H1 (cell line): Measurements from ENCODE around the gene NAP1L1. TPM values are rescaled to one million over a fixed set of nuclear protein-coding genes. Genes with fewer than 3 reads are reported as not detected.

Experiments used
- CTCF ChIA-PET: fragments of 300-600 bp; sonication (Branson Sonifier 250); formaldehyde crosslinking; loops from one replicate; lab custom pipeline; 2021; ENCODE audit not compliant: partially characterized antibody; lab: Charles Lee
- POLR2A ChIA-PET: fragments of 300-600 bp; sonication (Branson Sonifier 250); formaldehyde crosslinking; loops from one replicate; lab custom pipeline; 2021; ENCODE audit warnings: inconsistent platforms; ENCODE audit not compliant: partially characterized antibody; lab: Charles Lee
- DNase-seq, 2 experiments: peaks; one replicate each; pipeline versions ENCODE4 v3.0.0 to v3.0.0-alpha.2; 2010 to 2022; ENCODE audit warnings: low spot score in 2 of 2, low read depth in 1 of 2, mixed read lengths in 1 of 2
- FAIRE-seq: peaks from 2 replicates; lab custom pipeline; 2011; peaks lifted over from hg19 to GRCh38; lab: Jason Lieb, UNC
- H2AFZ ChIP-seq: 2 replicates; pipeline ENCODE4 v1.8.1; 2012; ENCODE audit warnings: low read length, inconsistent platforms
- H2AK5ac ChIP-seq: 2 replicates; pipeline ENCODE4 v1.6.1; 2013; ENCODE audit warnings: low read depth, low read length
- H2BK120ac ChIP-seq: replicated peaks from 2 replicates; pipeline ENCODE3; 2013; ENCODE audit warnings: low read depth, low read length, inconsistent platforms
- H2BK12ac ChIP-seq: 2 replicates; pipeline ENCODE4 v1.6.1; 2013; ENCODE audit warnings: low read depth, low read length
- H2BK15ac ChIP-seq: 2 replicates; pipeline ENCODE4 v1.6.1; 2013; ENCODE audit warnings: low read length
- H2BK20ac ChIP-seq: 2 replicates; pipeline ENCODE4 v1.6.1; 2013; ENCODE audit warnings: low read length
- H2BK5ac ChIP-seq: 2 replicates; pipeline ENCODE4 v1.6.1; 2013; ENCODE audit warnings: low read depth, low read length
- H3K14ac ChIP-seq: 2 replicates; pipeline ENCODE4 v1.6.1; 2013; ENCODE audit warnings: inconsistent platforms; ENCODE audit not compliant: insufficient read length
- H3K18ac ChIP-seq: 2 replicates; pipeline ENCODE4 v1.6.1; 2013; ENCODE audit warnings: low read length; ENCODE audit errors: extremely low read depth
- H3K23ac ChIP-seq: 2 replicates; pipeline ENCODE4 v1.6.1; 2013; ENCODE audit warnings: inconsistent platforms; ENCODE audit not compliant: insufficient read length
- H3K23me2 ChIP-seq: 2 replicates; pipeline ENCODE4 v1.6.1; 2013; ENCODE audit warnings: low read depth, low read length
- H3K27ac ChIP-seq: 2 replicates; pipeline ENCODE4 v1.6.1; 2011; ENCODE audit warnings: low read depth, low read length, inconsistent platforms
- H3K27me3 ChIP-seq, 4 experiments: replicated peaks in 1 of 4; 1 replicate in 1 of 4; 2 replicates in 3 of 4; pipeline versions ENCODE4 v1.6.1 to v1.8.1; 2011 to 2013; ENCODE audit warnings: low read length in 3 of 4, mild to moderate bottlenecking in 3 of 4, inconsistent platforms in 2 of 4, mixed read lengths in 2 of 4, moderate library complexity in 1 of 4; ENCODE audit not compliant: control insufficient read depth in 3 of 4, insufficient read depth in 3 of 4; ENCODE audit errors: extremely low read depth in 1 of 4
- H3K36me3 ChIP-seq, 4 experiments: 2 replicates each; pipeline versions ENCODE4 v1.6.1 to v1.8.1; 2011 to 2013; ENCODE audit warnings: mild to moderate bottlenecking in 4 of 4, low read length in 3 of 4, moderate library complexity in 2 of 4, control low read depth in 1 of 4, inconsistent platforms in 1 of 4; ENCODE audit not compliant: insufficient read depth in 4 of 4, control insufficient read depth in 2 of 4
- H3K4ac ChIP-seq: replicated peaks from 2 replicates; pipeline ENCODE3; 2013; ENCODE audit warnings: low read length, low read depth, mixed read lengths, inconsistent platforms; ENCODE audit not compliant: insufficient read length
- H3K4me1 ChIP-seq, 4 experiments: replicated peaks in 1 of 4; 1 replicate in 1 of 4; 2 replicates in 3 of 4; pipeline versions ENCODE4 v1.6.1 to v1.8.1; 2011 to 2013; ENCODE audit warnings: low read length in 3 of 4, inconsistent platforms in 2 of 4, mixed read lengths in 1 of 4; ENCODE audit not compliant: insufficient read depth in 4 of 4, control insufficient read depth in 3 of 4
- H3K4me2 ChIP-seq, 2 experiments: 2 replicates each; pipeline versions ENCODE4 v1.6.1 to v1.8.1; 2011 to 2013; ENCODE audit warnings: low read depth in 2 of 2, low read length in 2 of 2, control low read depth in 1 of 2, inconsistent platforms in 1 of 2, mild to moderate bottlenecking in 1 of 2; ENCODE audit not compliant: insufficient read depth in 1 of 2
- H3K4me3 ChIP-seq, 4 experiments: fragments of 200-600, 300-600 bp in 1 of 4; sonication (generic), shearing (Covaris generic), sonication (Bioruptor Twin) in 1 of 4; 2 replicates each; pipeline versions ENCODE4 v1.5.1 to v1.8.1; 2011 to 2016; ENCODE audit warnings: low read length in 4 of 4, low read depth in 3 of 4, control low read depth in 2 of 4, inconsistent platforms in 2 of 4, mild to moderate bottlenecking in 2 of 4, mixed read lengths in 1 of 4, moderate library complexity in 1 of 4; ENCODE audit not compliant: insufficient read depth in 2 of 4; ENCODE audit errors: extremely low read depth in 1 of 4
- H3K56ac ChIP-seq: replicated peaks from 2 replicates; pipeline ENCODE3; 2013; ENCODE audit warnings: low read depth, mild to moderate bottlenecking, mixed read lengths, low read length, inconsistent platforms; ENCODE audit not compliant: insufficient read length
- H3K79me1 ChIP-seq: 2 replicates; pipeline ENCODE4 v1.6.1; 2013; ENCODE audit warnings: low read depth, low read length, control low read depth
- H3K79me2 ChIP-seq, 2 experiments: 2 replicates each; pipeline versions ENCODE4 v1.6.1 to v1.8.1; 2012 to 2013; ENCODE audit warnings: low read length in 2 of 2, mild to moderate bottlenecking in 2 of 2, inconsistent platforms in 1 of 2; ENCODE audit not compliant: insufficient read depth in 2 of 2, control insufficient read depth in 1 of 2
- H3K9ac ChIP-seq, 4 experiments: replicated peaks in 1 of 4; 1 replicate in 1 of 4; 2 replicates in 3 of 4; pipeline versions ENCODE4 v1.6.1 to v1.8.1; 2011 to 2013; ENCODE audit warnings: low read depth in 3 of 4, low read length in 3 of 4, control low read depth in 2 of 4, mild to moderate bottlenecking in 2 of 4, moderate library complexity in 2 of 4, inconsistent platforms in 1 of 4; ENCODE audit errors: extremely low read depth in 1 of 4
- H3K9me3 ChIP-seq, 2 experiments: 2 replicates each; pipeline versions ENCODE4 v1.6.1 to v1.8.1; 2012 to 2013; ENCODE audit warnings: mild to moderate bottlenecking in 2 of 2, moderate library complexity in 2 of 2, control low read depth in 1 of 2, inconsistent platforms in 1 of 2, low read depth in 1 of 2, low read length in 1 of 2, mixed read lengths in 1 of 2; ENCODE audit not compliant: insufficient read depth in 2 of 2
- H4K20me1 ChIP-seq, 2 experiments: replicated peaks in 1 of 2; 2 replicates each; pipeline versions ENCODE3 to v1.8.1; 2011 to 2013; ENCODE audit warnings: inconsistent platforms in 2 of 2, low read length in 2 of 2, mild to moderate bottlenecking in 1 of 2; ENCODE audit not compliant: insufficient read depth in 2 of 2, control insufficient read depth in 1 of 2
- H4K5ac ChIP-seq: 2 replicates; pipeline ENCODE4 v1.6.1; 2013; ENCODE audit warnings: low read length, low read depth, mixed read lengths, inconsistent platforms; ENCODE audit not compliant: insufficient read length
- H4K8ac ChIP-seq: 2 replicates; pipeline ENCODE4 v1.8.0; 2013; ENCODE audit warnings: mild to moderate bottlenecking, moderate library complexity, low read length, inconsistent platforms; ENCODE audit not compliant: insufficient read depth; ENCODE audit errors: extremely low read depth
- H4K91ac ChIP-seq: replicated peaks from 2 replicates; pipeline ENCODE3; 2013; ENCODE audit warnings: low read length, mixed read lengths, inconsistent platforms; ENCODE audit not compliant: insufficient read length
- ATF3 ChIP-seq: IDR thresholded peaks from 2 replicates; pipeline ENCODE4 v1.6.1; 2011; ENCODE audit warnings: low read depth, mild to moderate bottlenecking, low read length; ENCODE audit not compliant: insufficient read depth
- BACH1 ChIP-seq: IDR thresholded peaks from 2 replicates; pipeline ENCODE4 v1.6.1; 2012; ENCODE audit warnings: low read length, improper control_type of control experiment
- EZH2 ChIP-seq: fragments of 200-600 bp; sonication (generic); IDR thresholded peaks from 2 replicates; pipeline ENCODE4 v1.7.1; 2012; ENCODE audit warnings: low read depth, mild to moderate bottlenecking, moderate library complexity, low read length, inconsistent platforms; ENCODE audit not compliant: severe bottlenecking
- HDAC6 ChIP-seq: IDR thresholded peaks from one replicate; pipeline ENCODE4 v1.7.1; 2012; ENCODE audit warnings: low read depth, mild to moderate bottlenecking, inconsistent platforms, low read length, moderate library complexity
- JUN ChIP-seq: IDR thresholded peaks from 2 replicates; pipeline ENCODE4 v1.6.1; 2011; ENCODE audit warnings: low read depth, mild to moderate bottlenecking, improper control_type of control experiment, low read length
- KDM4A ChIP-seq: IDR thresholded peaks from one replicate; pipeline ENCODE4 v1.7.1; 2012; ENCODE audit warnings: low read depth, mild to moderate bottlenecking, moderate library complexity, low read length, inconsistent platforms; ENCODE audit not compliant: severe bottlenecking
- POLR2AphosphoS5 ChIP-seq: IDR thresholded peaks from 2 replicates; pipeline ENCODE4 v1.6.1; 2011; ENCODE audit warnings: low read depth, low read length
- POU5F1 ChIP-seq: IDR thresholded peaks from 2 replicates; pipeline ENCODE4 v1.6.1; 2011; ENCODE audit warnings: low read depth, mild to moderate bottlenecking, low read length, moderate library complexity
- TAF7 ChIP-seq: optimal IDR thresholded peaks from 2 replicates; pipeline ENCODE3; 2011; ENCODE audit warnings: low read depth, mild to moderate bottlenecking, inconsistent platforms, low read length, moderate library complexity, borderline replicate concordance
- WGBS, 2 experiments: shearing (Covaris generic) in 1 of 2; methylation state at CpG; one replicate each; pipeline versions ENCODE4 v1.1.6 to v1.1.7; 2013 to 2015; ENCODE audit warnings: low lambda C conversion rate in 2 of 2, mixed read lengths in 2 of 2, inconsistent platforms in 1 of 2, low coverage in 1 of 2, missing lambda C conversion rate in 1 of 2; ENCODE audit not compliant: insufficient replicate concordance in 2 of 2, insufficient coverage in 1 of 2, insufficient read length in 1 of 2; ENCODE audit errors: extremely low coverage in 1 of 2, missing lambda C conversion rate in 1 of 2; 5-methylcytosine and 5-hydroxymethylcytosine counted together
- polyA plus RNA-seq, 7 experiments: library from polyadenylated mRNA; depleted of rRNA in 3 of 7; stranded (reverse) in 5 of 7; unstranded in 2 of 7; fragments of >200 nt in 5 of 7; fragments of 200-250 nt in 2 of 7; gene quantifications; 1 replicate in 5 of 7; 2 replicates in 1 of 7; 4 replicates in 1 of 7; pipeline versions ENCODE4 v1.2.1 to v1.2.3, GENCODE V29; 2011 to 2013; ENCODE audit warnings: missing spikeins in 2 of 7, mixed read lengths in 2 of 7
- total RNA-seq: library from RNA; stranded (reverse); fragmentation: NEBNext Ultra II Directional; extraction: Animal tissue kit (Norgen Biotek cat#: 25700); gene quantifications from 2 replicates; pipeline ENCODE4 v1.2.1, GENCODE V29; 2021

The NAP1L1 gene
- total and polyA plus RNA-seq, 2 of the 8 experiments (the other 6 are each of a cell fraction or from before 2014, with no cell fraction given), result 202 to 1,159 TPM

GRCh38 chr12:75994069-75994740, 90.3 kb downstream of the NAP1L1 start:
- Histone ChIP-seq H2BK12ac (no peak overlapping the region), H2BK120ac (no peak overlapping the region), H3K23ac (no peak overlapping the region), H2AFZ (no peak overlapping the region), H3K4me1 (no peaks in the 10 kb centered on the region), H4K8ac (no peak overlapping the region), H3K9ac (no peak overlapping the region), H3K36me3 (no peaks in the 10 kb centered on the region), H3K4ac (no peak overlapping the region), H2AK5ac (no peak overlapping the region), H3K4me2 (no peak overlapping the region), H3K4me3 (no peak overlapping the region), H2BK20ac (no peak overlapping the region), H3K79me2 (no peaks in the 10 kb centered on the region), H4K5ac (no peak overlapping the region), H3K9me3 (no peaks in the 10 kb centered on the region), H4K20me1 (no peaks in the 10 kb centered on the region), H3K18ac (no peak overlapping the region), H2BK15ac (no peak overlapping the region), H3K14ac (no peak overlapping the region), H3K79me1 (no peaks in the 10 kb centered on the region), H3K27ac (no peak overlapping the region), H2BK5ac (no peak overlapping the region), H3K56ac (no peak overlapping the region), H3K27me3 (no peaks in the 10 kb centered on the region), H4K91ac (no peak overlapping the region), H3K23me2 (no peaks in the 10 kb centered on the region)
- DNase-seq (no peak), FAIRE-seq (no peak)
- POLR2A ChIA-PET, result interaction anchor here (1.0 kb wide), 1 partner anchor 42 kb away, joined by 3 read pairs; no protein-coding TSS in a partner anchor
- WGBS, 2 experiments, result 83% methylated on average over 4 of the region's 4 CpGs; no CpG with 5 or more reads in 1 of the 2 experiments
- CTCF ChIA-PET, result no interaction called here
- TF ChIP-seq POU5F1, result no peak
- TF ChIP-seq BACH1, result no peak
- no peak for TF ChIP-seq ATF3
- TF ChIP-seq TAF7, result no peak
- TF ChIP-seq EZH2, result no peak
- no peak for TF ChIP-seq HDAC6
- TF ChIP-seq POLR2AphosphoS5, result no peak
- no peak for TF ChIP-seq KDM4A
- TF ChIP-seq JUN, result no peak
